AG04450 (cell line): ENCODE results near the gene BMERB1. TPM values are rescaled to one million over a fixed set of nuclear protein-coding genes. Genes with fewer than 3 reads are reported as not detected.

Experiments
- CTCF ChIA-PET: fragments of 300-600, 350-600 bp; formaldehyde crosslinking; extraction: SDS; loops from one replicate; lab custom pipeline; 2022; ENCODE audit warnings: antibody characterized with exemption, inconsistent platforms; lab: Charles Lee
- POLR2A ChIA-PET: fragments of 350-600 bp; formaldehyde crosslinking; extraction: SDS; loops from one replicate; lab custom pipeline; 2021; ENCODE audit warnings: antibody characterized with exemption, inconsistent platforms; lab: Yijun Ruan, JAX
- DNase-seq: peaks from one replicate; pipeline ENCODE4 v3.0.0-alpha.2; 2011; ENCODE audit warnings: low read depth, low spot score
- H3K27ac ChIP-seq: one replicate; pipeline ENCODE4 v1.5.1; 2012; ENCODE audit warnings: low read depth, low read length, control low read depth
- H3K27me3 ChIP-seq: one replicate; pipeline ENCODE4 v1.6.0; 2012; ENCODE audit warnings: low read length; ENCODE audit not compliant: control insufficient read depth, insufficient read depth
- H3K4me3 ChIP-seq: 2 replicates; pipeline ENCODE4 v1.5.1; 2011; ENCODE audit warnings: mild to moderate bottlenecking, low read depth, low read length, control low read depth
- H3K9me3 ChIP-seq: 2 replicates; pipeline ENCODE4 v1.5.1; 2012; ENCODE audit warnings: low read length; ENCODE audit not compliant: control insufficient read depth, insufficient read depth
- polyA plus RNA-seq: library from polyadenylated mRNA; depleted of rRNA; stranded (reverse); fragments of >200 nt; gene quantifications from 2 replicates; pipeline ENCODE4 v1.2.3, GENCODE V29; 2011
- TF ChIP-seq, protein P1 (sequence below): IDR thresholded peaks from 2 replicates; pipeline ENCODE4 v1.5.1; 2011; ENCODE audit warnings: low read depth, low read length, control low read depth, inconsistent platforms

BMERB1 gene
- polyA plus RNA-seq, 1 experiment: 43.9 TPM

- ChIA-PET POLR2A (no interaction called here), CTCF (no interaction called here)
- no peaks in the 10 kb centered on the region for H3K9me3 ChIP-seq
- H3K4me3 ChIP-seq: no peak overlapping the region
- DNase-seq: peak; percentile 26
- peak overlapping the region; percentile 57 for H3K27ac ChIP-seq
- TF ChIP-seq, protein P1, sequence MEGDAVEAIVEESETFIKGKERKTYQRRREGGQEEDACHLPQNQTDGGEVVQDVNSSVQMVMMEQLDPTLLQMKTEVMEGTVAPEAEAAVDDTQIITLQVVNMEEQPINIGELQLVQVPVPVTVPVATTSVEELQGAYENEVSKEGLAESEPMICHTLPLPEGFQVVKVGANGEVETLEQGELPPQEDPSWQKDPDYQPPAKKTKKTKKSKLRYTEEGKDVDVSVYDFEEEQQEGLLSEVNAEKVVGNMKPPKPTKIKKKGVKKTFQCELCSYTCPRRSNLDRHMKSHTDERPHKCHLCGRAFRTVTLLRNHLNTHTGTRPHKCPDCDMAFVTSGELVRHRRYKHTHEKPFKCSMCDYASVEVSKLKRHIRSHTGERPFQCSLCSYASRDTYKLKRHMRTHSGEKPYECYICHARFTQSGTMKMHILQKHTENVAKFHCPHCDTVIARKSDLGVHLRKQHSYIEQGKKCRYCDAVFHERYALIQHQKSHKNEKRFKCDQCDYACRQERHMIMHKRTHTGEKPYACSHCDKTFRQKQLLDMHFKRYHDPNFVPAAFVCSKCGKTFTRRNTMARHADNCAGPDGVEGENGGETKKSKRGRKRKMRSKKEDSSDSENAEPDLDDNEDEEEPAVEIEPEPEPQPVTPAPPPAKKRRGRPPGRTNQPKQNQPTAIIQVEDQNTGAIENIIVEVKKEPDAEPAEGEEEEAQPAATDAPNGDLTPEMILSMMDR: no peak
- no peaks in the 10 kb centered on the region for H3K27me3 ChIP-seq
Measured at GRCh38 chr16:15618392-15618791, 184.0 kb downstream of the BMERB1 start.

- ChIA-PET CTCF (interaction anchor here (0.6 kb wide), 1 partner anchor 22 kb away, joined by 3 read pairs; the partner anchor contains the start of gene MARF1), POLR2A (no interaction called here)
- TF ChIP-seq, protein P1: no peak
- H3K4me3 ChIP-seq: no peak overlapping the region
- no peaks in the 10 kb centered on the region for H3K27me3 ChIP-seq
- DNase-seq: no peak
- no peaks in the 10 kb centered on the region for H3K9me3 ChIP-seq
- H3K27ac ChIP-seq: no peak overlapping the region
Measured at GRCh38 chr16:15620611-15621195, 186.3 kb downstream of the BMERB1 start.

GRCh38 chr16:15621456-15621855 lies 187.1 kb downstream of the BMERB1 start:
- ChIA-PET POLR2A (no interaction called here), CTCF (interaction anchor here (0.6 kb wide), 1 partner anchor 574 kb away, joined by 7 read pairs; no protein-coding TSS in a partner anchor)
- no peaks in the 10 kb centered on the region for H3K9me3 ChIP-seq
- no peak for DNase-seq
- no peaks in the 10 kb centered on the region for H3K27me3 ChIP-seq
- H3K4me3 ChIP-seq: no peak overlapping the region
- H3K27ac ChIP-seq: no peak overlapping the region
- TF ChIP-seq, protein P1: no peak

DNA sequence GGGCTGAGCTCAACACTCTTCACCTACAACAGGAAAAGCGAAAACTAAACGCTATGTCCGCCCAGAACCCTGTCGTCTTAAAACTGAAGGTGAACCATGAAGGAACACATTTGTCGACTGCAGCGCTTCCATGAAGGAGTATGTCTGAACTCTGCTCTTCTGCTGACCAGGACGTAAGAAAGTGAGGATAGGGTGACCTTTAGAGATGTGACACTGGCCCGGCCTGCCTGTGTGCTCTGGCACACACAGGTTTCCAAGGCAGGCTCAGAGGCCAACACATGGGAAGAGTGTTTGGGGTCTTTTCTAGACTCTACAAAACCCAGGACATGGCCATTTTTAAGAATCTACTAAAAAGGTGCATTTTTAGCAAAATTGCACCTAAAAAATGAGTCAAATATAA lies 187.5 kb downstream of the BMERB1 start:
- Histone ChIP-seq H3K4me3 (no peak overlapping the region), H3K27me3 (no peaks in the 10 kb centered on the region), H3K27ac (no peak overlapping the region), H3K9me3 (no peaks in the 10 kb centered on the region)
- no peak for DNase-seq
- TF ChIP-seq, protein P1: no peak
- ChIA-PET POLR2A (no interaction called here), CTCF (no interaction called here)

GRCh38 chr16:15631730-15632409 lies 197.5 kb downstream of the BMERB1 start:
- TF ChIP-seq, protein P1: no peak
- no peak for DNase-seq
- no peaks in the 10 kb centered on the region for H3K27me3 ChIP-seq
- no peaks in the 10 kb centered on the region for H3K9me3 ChIP-seq
- POLR2A ChIA-PET: no interaction called here
- H3K4me3 ChIP-seq: no peak overlapping the region
- no peak overlapping the region for H3K27ac ChIP-seq
- CTCF ChIA-PET: interaction anchor here (0.5 kb wide), 1 partner anchor 202 kb away, joined by 3 read pairs; no protein-coding TSS in a partner anchor
